AG04450 (cell line): ENCODE results near the gene HOXA4. TPM values are rescaled to one million over a fixed set of nuclear protein-coding genes. Genes with fewer than 3 reads are reported as not detected.

Experiments
- CTCF ChIA-PET: fragments of 300-600, 350-600 bp; formaldehyde crosslinking; extraction: SDS; loops from one replicate; lab custom pipeline; 2022; ENCODE audit warnings: antibody characterized with exemption, inconsistent platforms; lab: Charles Lee
- POLR2A ChIA-PET: fragments of 350-600 bp; formaldehyde crosslinking; extraction: SDS; loops from one replicate; lab custom pipeline; 2021; ENCODE audit warnings: antibody characterized with exemption, inconsistent platforms; lab: Yijun Ruan, JAX
- DNase-seq: peaks from one replicate; pipeline ENCODE4 v3.0.0-alpha.2; 2011; ENCODE audit warnings: low read depth, low spot score
- H3K27ac ChIP-seq: one replicate; pipeline ENCODE4 v1.5.1; 2012; ENCODE audit warnings: low read depth, low read length, control low read depth
- H3K27me3 ChIP-seq: one replicate; pipeline ENCODE4 v1.6.0; 2012; ENCODE audit warnings: low read length; ENCODE audit not compliant: control insufficient read depth, insufficient read depth
- H3K4me3 ChIP-seq: 2 replicates; pipeline ENCODE4 v1.5.1; 2011; ENCODE audit warnings: mild to moderate bottlenecking, low read depth, low read length, control low read depth
- H3K9me3 ChIP-seq: 2 replicates; pipeline ENCODE4 v1.5.1; 2012; ENCODE audit warnings: low read length; ENCODE audit not compliant: control insufficient read depth, insufficient read depth
- CTCF ChIP-seq: IDR thresholded peaks from 2 replicates; pipeline ENCODE4 v1.5.1; 2011; ENCODE audit warnings: low read depth, low read length, control low read depth, inconsistent platforms
- polyA plus RNA-seq: library from polyadenylated mRNA; depleted of rRNA; stranded (reverse); fragments of >200 nt; gene quantifications from 2 replicates; pipeline ENCODE4 v1.2.3, GENCODE V29; 2011

Gene HOXA4
- polyA plus RNA-seq, 1 experiment: 5.8 TPM

DNA sequence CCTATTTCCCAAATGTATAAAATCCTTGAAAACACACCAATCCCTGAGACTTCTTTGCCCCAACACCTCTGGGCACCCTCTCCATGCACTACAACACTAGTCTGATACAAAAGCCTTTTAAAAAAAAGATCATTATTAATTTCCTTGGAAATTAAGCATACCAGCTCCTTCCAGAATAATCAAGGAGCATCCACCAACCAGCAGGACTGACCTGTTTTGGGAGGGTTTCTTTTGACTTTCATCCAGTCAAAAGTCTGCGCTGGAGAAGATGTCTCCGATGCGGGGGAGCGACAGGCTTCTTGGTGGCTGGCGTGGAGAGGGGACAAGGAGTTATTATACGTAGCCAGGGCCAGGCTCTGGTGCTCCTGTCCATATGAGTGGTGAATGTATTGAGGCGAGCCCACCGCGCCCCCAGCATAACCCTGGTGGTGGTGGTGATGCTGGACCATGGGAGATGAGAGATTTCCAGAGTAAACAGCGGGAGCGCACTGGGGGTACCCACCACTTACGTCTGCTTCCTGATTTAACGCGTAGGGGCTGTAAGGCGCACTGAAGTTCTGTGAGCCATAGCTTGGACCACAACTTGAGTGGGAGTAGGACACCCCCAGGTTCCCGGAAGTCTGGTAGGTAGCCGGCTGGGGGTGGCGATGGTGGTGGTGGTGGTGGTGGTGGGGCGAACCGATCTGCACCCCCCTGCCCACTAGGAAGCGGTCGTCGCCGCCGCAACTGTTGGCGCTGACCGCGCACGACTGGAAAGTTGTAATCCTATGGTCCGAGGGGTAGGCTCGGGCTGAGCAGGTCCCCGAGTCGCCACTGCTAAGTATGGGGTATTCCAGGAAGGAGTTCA lies 35.3 kb downstream of the HOXA4 start:
- POLR2A ChIA-PET: interaction anchor here (0.5 to 2.6 kb wide), 3 partner anchors 20 to 57 kb away, joined by 4 to 5 read pairs (median 4); partner anchors contain the start of gene HOXA3
- H3K27ac ChIP-seq: peak overlapping the region; percentile 31
- DNase-seq: no peak
- peak overlapping the region; percentile 91 for H3K4me3 ChIP-seq
- H3K27me3 ChIP-seq: no peaks in the 10 kb centered on the region
- CTCF ChIA-PET: interaction anchor here (0.7 to 2.3 kb wide), 7 partner anchors 14 to 879 kb away, joined by 3 to 9 read pairs (median 4); partner anchors contain the start of gene HOXA5
- H3K9me3 ChIP-seq: peaks cover 4% of the 10 kb centered on the region; the same call in 1 of the 2 replicates
- TF ChIP-seq CTCF: no peak

DNA sequence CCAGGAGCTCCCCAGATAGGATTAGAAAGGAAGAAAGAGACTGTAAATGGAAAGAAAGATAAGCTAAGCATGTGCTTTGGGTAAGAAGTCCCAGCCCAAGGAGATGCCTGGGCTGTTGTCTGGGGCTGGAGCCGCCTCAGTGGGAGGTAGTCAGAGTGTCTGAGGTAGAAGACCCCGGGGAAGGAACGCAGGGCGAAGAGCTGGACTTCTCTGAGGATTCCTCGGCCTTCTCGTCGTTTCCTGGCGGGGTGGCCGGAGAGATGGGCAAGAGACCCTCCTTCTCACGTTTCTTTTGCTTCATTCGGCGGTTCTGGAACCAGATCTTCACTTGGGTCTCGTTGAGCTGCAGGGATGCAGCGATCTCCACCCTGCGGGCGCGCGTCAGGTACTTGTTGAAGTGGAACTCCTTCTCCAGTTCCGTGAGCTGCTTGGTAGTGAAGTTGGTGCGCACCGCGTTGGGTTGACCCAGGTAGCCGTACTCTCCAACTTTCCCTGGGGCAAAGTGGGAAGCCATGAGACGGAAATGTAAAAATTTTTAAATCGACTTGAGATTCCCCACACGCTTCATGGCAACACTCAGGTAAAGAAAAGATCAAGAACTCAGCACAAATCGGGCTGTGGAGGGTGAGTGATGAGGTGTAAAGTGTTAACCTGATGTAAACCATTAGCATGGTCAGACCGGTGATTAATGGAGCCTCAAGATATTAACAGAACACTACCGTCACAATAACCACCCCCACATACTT lies 36.1 kb downstream of the HOXA4 start:
- ChIA-PET CTCF (interaction anchor here (1.0 to 2.3 kb wide), 7 partner anchors 14 to 412 kb away, joined by 3 to 9 read pairs (median 4); partner anchors contain the start of gene HOXA5), POLR2A (interaction anchor here (0.8 to 2.6 kb wide), 2 partner anchors 17 to 21 kb away, joined by 3 to 5 read pairs; no protein-coding TSS in a partner anchor)
- no peak overlapping the region for H3K4me3 ChIP-seq

GRCh38 chr7:27093184-27093895 lies 37.2 kb downstream of the HOXA4 start:
- no peak for DNase-seq
- Histone ChIP-seq H3K4me3 (no peak overlapping the region), H3K9me3 (peaks cover 6% of the 10 kb centered on the region), H3K27me3 (no peaks in the 10 kb centered on the region), H3K27ac (no peak overlapping the region)
- POLR2A ChIA-PET: interaction anchor here (0.6 to 0.8 kb wide), 2 partner anchors 18 to 227 kb away, joined by 3 read pairs; no protein-coding TSS in a partner anchor
- no peak for TF ChIP-seq CTCF
- CTCF ChIA-PET: interaction anchor here (0.6 to 2.3 kb wide), 7 partner anchors 13 to 426 kb away, joined by 3 to 9 read pairs (median 3); partner anchors contain the start of gene HOXA5

More for the DNA sequence above, 36.1 kb downstream of the HOXA4 start:
- TF ChIP-seq CTCF: no peak
- H3K9me3 ChIP-seq: peaks cover 4% of the 10 kb centered on the region; the same call in 1 of the 2 replicates
- no peaks in the 10 kb centered on the region for H3K27me3 ChIP-seq
- H3K27ac ChIP-seq: no peak overlapping the region
- DNase-seq: no peak

DNA sequence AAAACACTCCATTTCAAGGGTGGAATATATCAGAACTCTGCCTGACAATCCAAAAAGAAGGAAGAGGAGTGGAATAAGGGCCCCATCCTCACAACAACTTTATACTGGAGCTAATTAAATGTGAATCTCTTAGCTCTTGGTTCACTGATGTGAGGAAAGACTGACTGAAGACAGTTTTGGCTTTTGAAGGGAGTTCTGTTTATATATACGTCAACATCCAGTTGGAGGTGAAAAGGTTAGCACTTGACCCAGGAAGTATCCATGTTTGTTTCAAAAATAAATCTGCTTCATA lies 37.8 kb downstream of the HOXA4 start:
- Histone ChIP-seq H3K27me3 (no peaks in the 10 kb centered on the region), H3K4me3 (no peak overlapping the region), H3K27ac (no peak overlapping the region), H3K9me3 (peaks cover 8% of the 10 kb centered on the region)
- no peak for DNase-seq
- POLR2A ChIA-PET: interaction anchor here (0.6 kb wide), 1 partner anchor 226 kb away, joined by 3 read pairs; no protein-coding TSS in a partner anchor
- TF ChIP-seq CTCF: no peak
- CTCF ChIA-PET: interaction anchor here (0.6 to 2.3 kb wide), 4 partner anchors 51 to 425 kb away, joined by 3 to 9 read pairs (median 4); partner anchors contain the start of gene HOXA5
